ENCODE measurements around the gene RGS19. TPM values are rescaled to one million over a fixed set of nuclear protein-coding genes. Genes with fewer than 3 reads are reported as not detected.

The RGS19 gene
- total RNA-seq, 3 donors from 2014 or later: 4.7 to 6.9 (median 6.5) TPM

DNA sequence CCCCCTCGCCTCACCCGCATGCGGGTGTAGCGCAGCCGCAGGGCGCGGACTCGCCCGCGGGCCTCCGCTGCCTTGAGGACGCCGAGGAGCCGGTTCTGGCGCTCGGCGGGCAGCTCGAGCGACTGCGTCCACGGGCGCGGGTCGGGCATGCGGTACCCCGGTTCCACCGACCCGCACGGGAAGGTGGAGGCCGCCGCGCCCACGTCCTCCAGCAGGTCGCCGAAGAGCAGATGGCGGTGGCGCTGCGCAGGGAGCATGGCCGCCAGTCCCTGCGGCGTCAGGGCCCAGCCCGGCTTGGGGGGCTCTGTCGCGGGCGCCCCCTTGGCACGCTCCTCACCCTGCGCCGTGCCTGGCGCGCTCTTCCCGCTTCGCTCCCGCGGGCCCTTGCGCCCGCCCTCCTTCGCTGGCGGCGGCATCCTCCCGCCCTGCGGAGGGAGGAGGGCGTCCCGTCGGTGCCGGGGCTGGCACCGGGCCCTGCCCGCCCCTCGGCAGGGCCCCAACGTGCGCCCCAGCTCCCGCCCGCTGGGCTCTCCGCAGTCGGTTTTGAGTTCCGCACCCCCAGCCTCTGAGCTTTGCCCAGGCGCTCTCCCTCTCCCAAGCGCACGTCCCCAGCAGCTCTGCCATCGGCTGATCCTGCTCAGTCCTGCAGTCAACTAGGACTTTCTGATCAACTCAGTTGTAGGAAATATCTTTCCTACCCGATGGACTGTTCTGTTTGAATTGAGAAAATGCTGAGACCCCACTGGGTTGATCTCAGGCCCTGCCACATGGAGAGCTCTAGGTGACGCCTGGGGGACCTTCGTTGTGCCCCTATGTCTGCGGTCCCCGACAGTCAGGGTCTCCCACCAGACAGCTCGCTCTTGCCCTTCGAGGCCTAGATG, 4.7 kb upstream of the RGS19 start, which contains the start of gene LKAAEAR1:
TSS of gene LKAAEAR1 (minus strand) at position 595 of the 881 bp plus-strand sequence. CDS start at position 416, 179 bp downstream.
- intact Hi-C loops (cut with DNase I, micrococcal nuclease): no loop called here
- TF ChIP-seq, protein P1, sequence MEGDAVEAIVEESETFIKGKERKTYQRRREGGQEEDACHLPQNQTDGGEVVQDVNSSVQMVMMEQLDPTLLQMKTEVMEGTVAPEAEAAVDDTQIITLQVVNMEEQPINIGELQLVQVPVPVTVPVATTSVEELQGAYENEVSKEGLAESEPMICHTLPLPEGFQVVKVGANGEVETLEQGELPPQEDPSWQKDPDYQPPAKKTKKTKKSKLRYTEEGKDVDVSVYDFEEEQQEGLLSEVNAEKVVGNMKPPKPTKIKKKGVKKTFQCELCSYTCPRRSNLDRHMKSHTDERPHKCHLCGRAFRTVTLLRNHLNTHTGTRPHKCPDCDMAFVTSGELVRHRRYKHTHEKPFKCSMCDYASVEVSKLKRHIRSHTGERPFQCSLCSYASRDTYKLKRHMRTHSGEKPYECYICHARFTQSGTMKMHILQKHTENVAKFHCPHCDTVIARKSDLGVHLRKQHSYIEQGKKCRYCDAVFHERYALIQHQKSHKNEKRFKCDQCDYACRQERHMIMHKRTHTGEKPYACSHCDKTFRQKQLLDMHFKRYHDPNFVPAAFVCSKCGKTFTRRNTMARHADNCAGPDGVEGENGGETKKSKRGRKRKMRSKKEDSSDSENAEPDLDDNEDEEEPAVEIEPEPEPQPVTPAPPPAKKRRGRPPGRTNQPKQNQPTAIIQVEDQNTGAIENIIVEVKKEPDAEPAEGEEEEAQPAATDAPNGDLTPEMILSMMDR (IDR thresholded peaks at IDR 0.05): no peak
- no peak for DNase-seq
- no peak within 1 kb of the TSS for H3K4me3 ChIP-seq
- H3K9me3 ChIP-seq: no peaks in the 10 kb centered on the region
- H3K4me1 ChIP-seq (ENCODE audit: low read depth): peaks cover 14% of the 10 kb centered on the region
- no peak for ATAC-seq
- H3K36me3 ChIP-seq (ENCODE audit: low read depth): no peaks in the 10 kb centered on the region

DNA sequence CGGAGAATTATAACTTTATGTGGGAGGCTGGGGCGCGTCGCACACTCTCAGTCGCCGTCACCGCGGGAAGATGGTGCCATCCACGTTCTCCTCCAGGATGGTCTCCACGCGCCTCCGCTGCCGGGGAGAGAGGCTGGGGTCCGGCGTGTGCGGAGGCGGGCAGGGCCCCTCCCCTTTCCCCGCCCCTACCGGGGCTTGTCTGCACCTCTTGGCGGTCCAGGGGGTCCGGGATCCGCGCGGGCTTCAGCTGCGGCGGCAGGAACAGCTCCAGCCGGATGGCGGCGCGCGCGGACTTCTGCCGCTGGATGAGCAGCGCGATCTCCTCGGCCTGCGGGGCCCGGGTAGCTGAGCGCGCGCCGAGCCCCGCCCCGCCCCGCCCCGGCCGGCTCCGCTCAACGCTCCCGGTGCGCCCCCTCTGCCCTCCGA, 4.1 kb upstream of the RGS19 start:
- ATAC-seq (peak; percentile 59), DNase-seq (peak; percentile 76 to 84 (median 77))
- intact Hi-C loops (cut with DNase I, micrococcal nuclease): no loop called here
- peaks cover 18% of the 10 kb centered on the region for H3K4me1 ChIP-seq (ENCODE audit: low read depth)
- TF ChIP-seq, protein P1 (IDR thresholded peaks at IDR 0.05): peak; percentile 49
- H3K9me3 ChIP-seq: no peaks in the 10 kb centered on the region
- no peak overlapping the region for H3K4me3 ChIP-seq
- H3K36me3 ChIP-seq (ENCODE audit: low read depth): no peaks in the 10 kb centered on the region

DNA sequence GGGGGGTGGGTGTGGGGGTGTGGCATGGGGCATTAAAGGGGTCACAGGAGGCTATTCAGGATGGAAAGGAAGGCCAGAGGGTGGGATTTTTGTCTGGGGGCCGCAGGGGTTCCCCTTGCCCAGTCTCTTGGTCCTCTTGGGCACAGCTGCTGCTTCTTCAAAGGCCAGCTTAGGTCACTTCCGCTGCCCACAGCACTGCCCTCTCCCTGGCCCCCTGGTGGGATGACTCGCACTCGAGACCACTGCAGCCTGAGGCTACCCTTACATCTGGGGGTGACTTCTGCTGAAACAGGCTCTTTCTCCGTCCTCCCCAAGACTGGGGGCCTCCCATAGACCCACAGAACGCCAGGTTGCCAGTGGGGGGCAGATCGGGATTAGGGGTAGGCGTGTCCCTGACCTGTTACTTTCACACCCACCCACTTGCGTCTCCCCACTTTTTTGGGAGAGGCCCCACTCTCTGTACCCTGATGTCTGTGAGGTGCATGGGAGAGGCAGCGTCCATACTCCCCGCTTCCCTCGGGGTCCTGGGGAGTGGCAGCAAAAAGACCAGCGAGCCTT, 3.6 kb upstream of the RGS19 start:
- H3K4me3 ChIP-seq: no peak overlapping the region
- no peaks in the 10 kb centered on the region for H3K36me3 ChIP-seq (ENCODE audit: low read depth)
- peaks cover 18% of the 10 kb centered on the region for H3K4me1 ChIP-seq (ENCODE audit: low read depth)
- DNase-seq (no peak), ATAC-seq (no peak)
- intact Hi-C loops (cut with DNase I, micrococcal nuclease): no loop called here
- TF ChIP-seq, protein P1 (IDR thresholded peaks at IDR 0.05): no peak
- H3K9me3 ChIP-seq: no peaks in the 10 kb centered on the region

DNA sequence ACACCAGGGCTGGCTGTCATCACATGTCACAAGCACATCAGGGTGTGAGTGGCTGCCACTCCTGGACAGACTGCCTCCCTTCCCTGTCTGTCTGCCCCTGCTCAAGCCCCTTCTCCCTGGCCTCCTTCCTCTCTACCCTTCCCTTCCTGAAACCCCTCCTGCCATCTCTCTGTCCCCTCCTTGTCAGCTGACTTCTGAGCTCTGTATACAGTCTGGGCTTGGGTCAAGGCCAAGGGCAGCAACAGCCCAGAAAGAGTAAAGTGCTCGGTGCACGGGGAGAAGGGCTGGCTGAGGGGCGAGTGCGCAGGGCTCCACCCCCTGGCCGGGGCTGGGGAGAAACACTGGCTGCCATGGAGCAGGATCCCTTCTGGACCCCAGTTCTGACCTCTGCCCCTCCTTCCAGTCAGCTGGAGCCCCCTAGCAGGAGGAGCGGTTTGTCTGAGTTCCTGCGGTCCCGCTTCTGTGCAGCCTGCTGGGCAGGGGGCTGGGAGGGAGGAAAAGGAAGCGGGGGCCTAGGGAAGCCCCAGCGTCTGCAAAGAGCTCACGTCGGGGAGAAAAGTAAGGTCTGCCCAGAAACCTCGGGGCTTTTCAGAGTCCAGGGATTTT, 2.9 kb upstream of the RGS19 start:
- intact Hi-C loops (cut with DNase I, micrococcal nuclease): no loop called here
- no peak overlapping the region for H3K4me3 ChIP-seq
- no peak for DNase-seq
- H3K36me3 ChIP-seq (ENCODE audit: low read depth): no peaks in the 10 kb centered on the region
- TF ChIP-seq, protein P1 (IDR thresholded peaks at IDR 0.05): no peak
- peaks cover 18% of the 10 kb centered on the region for H3K4me1 ChIP-seq (ENCODE audit: low read depth)
- no peaks in the 10 kb centered on the region for H3K9me3 ChIP-seq
- no peak for ATAC-seq

DNA sequence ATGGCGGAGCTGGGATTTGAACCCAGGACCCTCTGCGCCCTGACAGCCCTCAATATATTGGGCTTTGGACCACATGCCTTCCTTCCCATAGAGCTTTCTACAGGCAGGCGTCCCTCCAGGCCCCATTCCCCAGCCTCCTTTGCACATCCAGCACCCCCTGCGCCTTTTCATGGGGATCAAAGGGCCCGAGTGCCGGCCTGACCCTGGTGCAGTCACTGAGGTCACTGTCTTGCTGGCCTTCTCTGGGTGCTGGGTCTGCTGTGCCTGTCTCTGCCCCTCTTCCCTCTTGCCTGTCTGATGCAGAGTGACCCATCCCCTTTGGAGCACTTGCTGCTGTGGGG, 2.3 kb upstream of the RGS19 start:
- no peak for ATAC-seq
- intact Hi-C loops (cut with DNase I, micrococcal nuclease): no loop called here
- peaks cover 18% of the 10 kb centered on the region for H3K4me1 ChIP-seq (ENCODE audit: low read depth)
- no peak for DNase-seq
- no peaks in the 10 kb centered on the region for H3K36me3 ChIP-seq (ENCODE audit: low read depth)
- no peak overlapping the region for H3K4me3 ChIP-seq
- TF ChIP-seq, protein P1 (IDR thresholded peaks at IDR 0.05): no peak
- no peaks in the 10 kb centered on the region for H3K9me3 ChIP-seq
